Activated naive CD8-positive, alpha-beta T cell treated with anti-CD3 and anti-CD28 coated beads, Interleukin-2, amount 50 U/mL, for 24 hours (primary cell): ENCODE results near the gene HCN1.
"Not testable (repeated sequence)": the region's sequence is repeated elsewhere in the genome, so short reads cannot be mapped to it uniquely, and the experiment has no call there.

Source experiments
- ATAC-seq: fragments of 150-1000 bp; cut with Tn5 transposase; one replicate; pipeline ENCODE4 v1.10.0; 2021
- DNase-seq: peaks from one replicate; pipeline ENCODE4 v3.0.0; 2021
- H3K27ac Mint-ChIP-seq: one replicate; pipeline ENCODE4 v1.8.0; 2021; ENCODE audit warnings: mild to moderate bottlenecking, mixed read lengths
- H3K27me3 Mint-ChIP-seq: one replicate; pipeline ENCODE4 v1.8.0; 2021; ENCODE audit warnings: mixed read lengths
- H3K36me3 Mint-ChIP-seq: one replicate; pipeline ENCODE4 v1.8.0; 2021; ENCODE audit warnings: low read depth, mixed read lengths
- H3K4me1 Mint-ChIP-seq: one replicate; pipeline ENCODE4 v1.8.0; 2021; ENCODE audit warnings: mixed read lengths
- H3K4me3 Mint-ChIP-seq: one replicate; pipeline ENCODE4 v1.8.0; 2021; ENCODE audit warnings: mild to moderate bottlenecking, moderate library complexity, mixed read lengths
- H3K9me3 Mint-ChIP-seq: one replicate; pipeline ENCODE4 v1.8.0; 2021; ENCODE audit warnings: mixed read lengths

Gene HCN1

GRCh38 chr5:45542421-45542820, 153.8 kb downstream of the HCN1 start:
- Mint-ChIP-seq H3K4me3 (no peak overlapping the region), H3K9me3 (peaks cover 11% of the 10 kb centered on the region), H3K27ac (no peak overlapping the region), H3K27me3 (no peaks in the 10 kb centered on the region), H3K4me1 (no peaks in the 10 kb centered on the region), H3K36me3 (no peaks in the 10 kb centered on the region)
- no peak for ATAC-seq
- DNase-seq, result no peak

- H3K36me3 Mint-ChIP-seq, result no peaks in the 10 kb centered on the region
- peaks cover 24% of the 10 kb centered on the region for H3K9me3 Mint-ChIP-seq
- no peak overlapping the region for H3K4me3 Mint-ChIP-seq
- H3K27ac Mint-ChIP-seq, result no peak overlapping the region
- DNase-seq, result no peak
- no peak for ATAC-seq
- H3K4me1 Mint-ChIP-seq, result no peaks in the 10 kb centered on the region
- no peaks in the 10 kb centered on the region for H3K27me3 Mint-ChIP-seq
Observed at GRCh38 chr5:45533663-45534062, 162.5 kb downstream of the HCN1 start.

- ATAC-seq (no peak), DNase-seq (no peak)
- Mint-ChIP-seq H3K27me3 (no peaks in the 10 kb centered on the region), H3K4me3 (no peak overlapping the region), H3K27ac (no peak overlapping the region), H3K4me1 (no peaks in the 10 kb centered on the region), H3K36me3 (no peaks in the 10 kb centered on the region), H3K9me3 (peaks cover 24% of the 10 kb centered on the region)
Observed at GRCh38 chr5:45532826-45533624, 163.2 kb downstream of the HCN1 start.

GRCh38 chr5:45521067-45521466, 175.1 kb downstream of the HCN1 start:
- no peaks in the 10 kb centered on the region for H3K4me1 Mint-ChIP-seq
- H3K4me3 Mint-ChIP-seq, result no peak overlapping the region
- no peak overlapping the region for H3K27ac Mint-ChIP-seq

GRCh38 chr5:45512521-45512920, 183.7 kb downstream of the HCN1 start:
- DNase-seq (no peak), ATAC-seq (no peak)
- no peaks in the 10 kb centered on the region for H3K36me3 Mint-ChIP-seq
- no peaks in the 10 kb centered on the region for H3K27me3 Mint-ChIP-seq
- H3K4me3 Mint-ChIP-seq, result no peak overlapping the region
- H3K4me1 Mint-ChIP-seq, result no peaks in the 10 kb centered on the region
- H3K9me3 Mint-ChIP-seq, result peaks cover 20% of the 10 kb centered on the region
- no peak overlapping the region for H3K27ac Mint-ChIP-seq

More at GRCh38 chr5:45521067-45521466, 175.1 kb downstream of the HCN1 start:
- DNase-seq (no peak), ATAC-seq (no peak)
- Mint-ChIP-seq H3K36me3 (no peaks in the 10 kb centered on the region), H3K27me3 (no peaks in the 10 kb centered on the region), H3K9me3 (peaks cover 10% of the 10 kb centered on the region)

- Mint-ChIP-seq H3K27me3 (no peaks in the 10 kb centered on the region), H3K9me3 (peaks cover 14% of the 10 kb centered on the region), H3K36me3 (no peaks in the 10 kb centered on the region), H3K4me3 (no peak overlapping the region), H3K27ac (no peak overlapping the region), H3K4me1 (no peaks in the 10 kb centered on the region)
- DNase-seq (no peak), ATAC-seq (no peak)
Observed at GRCh38 chr5:45509371-45509770, 186.8 kb downstream of the HCN1 start.

- Mint-ChIP-seq H3K27me3 (no peaks in the 10 kb centered on the region), H3K4me1 (no peaks in the 10 kb centered on the region), H3K27ac (no peak overlapping the region), H3K36me3 (no peaks in the 10 kb centered on the region), H3K9me3 (peaks cover 11% of the 10 kb centered on the region), H3K4me3 (no peak overlapping the region)
- no peak for DNase-seq
- no peak for ATAC-seq
Observed at GRCh38 chr5:45508135-45508534, 188.0 kb downstream of the HCN1 start.

- no peaks in the 10 kb centered on the region for H3K4me1 Mint-ChIP-seq
- no peaks in the 10 kb centered on the region for H3K36me3 Mint-ChIP-seq
- no peak overlapping the region for H3K4me3 Mint-ChIP-seq
- ATAC-seq (no peak), DNase-seq (no peak)
- H3K27ac Mint-ChIP-seq, result no peak overlapping the region
- H3K27me3 Mint-ChIP-seq, result no peaks in the 10 kb centered on the region
- H3K9me3 Mint-ChIP-seq, result peaks cover 11% of the 10 kb centered on the region
Observed at GRCh38 chr5:45507178-45507577, 189.0 kb downstream of the HCN1 start.

GRCh38 chr5:45499006-45499405, 197.2 kb downstream of the HCN1 start:
- not testable (repeated sequence) for DNase-seq, H3K27ac Mint-ChIP-seq, H3K27me3 Mint-ChIP-seq, ATAC-seq, H3K4me3 Mint-ChIP-seq, H3K36me3 Mint-ChIP-seq, H3K4me1 Mint-ChIP-seq
- H3K9me3 Mint-ChIP-seq, result peaks cover 14% of the 10 kb centered on the region

GRCh38 chr5:45491368-45491767, 204.8 kb downstream of the HCN1 start:
- H3K9me3 Mint-ChIP-seq, result peaks cover 19% of the 10 kb centered on the region
- no peak for ATAC-seq
- no peaks in the 10 kb centered on the region for H3K4me1 Mint-ChIP-seq
- no peaks in the 10 kb centered on the region for H3K36me3 Mint-ChIP-seq
- DNase-seq, result no peak
- H3K27ac Mint-ChIP-seq, result no peak overlapping the region
- H3K4me3 Mint-ChIP-seq, result no peak overlapping the region
- H3K27me3 Mint-ChIP-seq, result no peaks in the 10 kb centered on the region

- no peak overlapping the region for H3K4me3 Mint-ChIP-seq
- ATAC-seq, result no peak
- no peaks in the 10 kb centered on the region for H3K36me3 Mint-ChIP-seq
- no peaks in the 10 kb centered on the region for H3K27me3 Mint-ChIP-seq
- H3K27ac Mint-ChIP-seq, result no peak overlapping the region
- no peak for DNase-seq
- no peaks in the 10 kb centered on the region for H3K4me1 Mint-ChIP-seq
- peaks cover 10% of the 10 kb centered on the region for H3K9me3 Mint-ChIP-seq
Observed at GRCh38 chr5:45484781-45485180, 211.4 kb downstream of the HCN1 start.

GRCh38 chr5:45454114-45454513, 242.1 kb downstream of the HCN1 start:
- Mint-ChIP-seq H3K27me3 (no peaks in the 10 kb centered on the region), H3K4me1 (no peaks in the 10 kb centered on the region), H3K36me3 (no peaks in the 10 kb centered on the region), H3K27ac (no peak overlapping the region), H3K4me3 (no peak overlapping the region), H3K9me3 (peaks cover 11% of the 10 kb centered on the region)
- DNase-seq, result no peak
- no peak for ATAC-seq

- not testable (repeated sequence) for DNase-seq, H3K4me1 Mint-ChIP-seq, ATAC-seq, H3K4me3 Mint-ChIP-seq, H3K36me3 Mint-ChIP-seq, H3K27me3 Mint-ChIP-seq, H3K27ac Mint-ChIP-seq
- H3K9me3 Mint-ChIP-seq, result peaks cover 12% of the 10 kb centered on the region
Observed at GRCh38 chr5:45444856-45445255, 251.3 kb downstream of the HCN1 start.

- Mint-ChIP-seq H3K27ac (no peak overlapping the region), H3K4me3 (no peak overlapping the region), H3K36me3 (no peaks in the 10 kb centered on the region), H3K9me3 (peaks cover 13% of the 10 kb centered on the region), H3K4me1 (no peaks in the 10 kb centered on the region), H3K27me3 (no peaks in the 10 kb centered on the region)
- no peak for DNase-seq
- no peak for ATAC-seq
Observed at GRCh38 chr5:45440466-45440865, 255.7 kb downstream of the HCN1 start.

GRCh38 chr5:45437752-45438151, 258.4 kb downstream of the HCN1 start:
- no peaks in the 10 kb centered on the region for H3K36me3 Mint-ChIP-seq
- H3K4me3 Mint-ChIP-seq, result no peak overlapping the region
- H3K9me3 Mint-ChIP-seq, result peaks cover 21% of the 10 kb centered on the region
- H3K4me1 Mint-ChIP-seq, result no peaks in the 10 kb centered on the region
- H3K27ac Mint-ChIP-seq, result no peak overlapping the region
- DNase-seq (no peak), ATAC-seq (no peak)
- no peaks in the 10 kb centered on the region for H3K27me3 Mint-ChIP-seq
